DND-41 (cell line): Measurements from ENCODE around the gene DDR1.

Experiments
- CTCF ChIP-seq: IDR thresholded peaks from 2 replicates; pipeline ENCODE4 v1.5.1; 2012; ENCODE audit warnings: borderline replicate concordance, low read length, moderate library complexity, mild to moderate bottlenecking; ENCODE audit not compliant: poor library complexity, severe bottlenecking; ENCODE audit errors: extremely low read depth
- EZH2 ChIP-seq: IDR thresholded peaks from 3 replicates; pipeline ENCODE4 v1.6.1; 2012; ENCODE audit warnings: borderline replicate concordance, low read depth, mild to moderate bottlenecking, moderate library complexity, low read length, inconsistent platforms; ENCODE audit not compliant: severe bottlenecking

GRCh38 chr6:30897882-30898281, 13.6 kb downstream of the DDR1 start:
- TF ChIP-seq CTCF (no peak), EZH2 (no peak)
